ENCODE measurements around the gene DYSF. TPM values are rescaled to one million over a fixed set of nuclear protein-coding genes. Genes with fewer than 3 reads are reported as not detected.

DYSF gene
- 87.3 and 142 TPM in 2 replicates for total RNA-seq

GRCh38 chr2:71453404-71454220, at the start of gene DYSF:
Gene DYSF (plus strand): TSS chr2:71453561.

Other genes with a start within 250 kb of the DYSF start
- 0.54 and 0.85 TPM in 2 replicates for gene PAIP2B, start 226.5 kb upstream of the DYSF start, total RNA-seq
- 114 and 133 TPM in 2 replicates for gene ZNF638, start 121.8 kb upstream of the DYSF start, total RNA-seq